ENCODE measurements around the gene RPL22.

Gene RPL22

DNA sequence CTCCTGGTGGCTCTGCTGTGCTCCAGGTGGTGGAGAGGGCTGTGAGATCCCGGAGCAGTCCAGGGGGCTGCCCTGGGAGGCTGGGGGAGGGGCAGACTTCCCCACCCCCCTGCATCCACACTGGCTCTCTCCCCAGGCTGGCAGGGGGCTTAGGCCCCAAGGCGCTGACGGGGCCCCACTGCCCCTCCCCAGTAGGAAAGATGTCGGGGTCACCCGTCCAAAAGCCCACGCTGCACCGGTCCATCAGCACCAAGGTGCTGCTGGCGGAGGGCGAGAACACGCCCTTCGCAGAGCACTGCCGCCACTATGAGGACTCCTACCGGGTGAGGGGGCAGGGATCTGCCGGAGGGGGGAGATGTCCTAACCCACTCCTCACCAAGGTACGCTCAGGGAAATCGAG is 12.3 kb upstream of the RPL22 start:
- peaks cover 5% of the 10 kb centered on the region for H3K27me3 ChIP-seq (ENCODE audit: insufficient read depth, insufficient read length)
- no peaks in the 10 kb centered on the region for H3K9me3 ChIP-seq (ENCODE audit: insufficient read depth, low read length)
- H3K9ac ChIP-seq (ENCODE audit: insufficient read length, low read depth): no peak overlapping the region
- H3K4me1 ChIP-seq (ENCODE audit: insufficient read depth, insufficient read length): peaks cover 5% of the 10 kb centered on the region
- TF ChIP-seq SUZ12 (IDR thresholded peaks at IDR 0.05; ENCODE audit: extremely low read depth, insufficient read depth, insufficient read length) (no peak), YY1 (IDR thresholded peaks at IDR 0.05; ENCODE audit: insufficient read depth, insufficient read length) (no peak), ZNF274 (IDR thresholded peaks at IDR 0.05; ENCODE audit: low read depth, low read length) (no peak)
- no peaks in the 10 kb centered on the region for H3K36me3 ChIP-seq (ENCODE audit: insufficient read depth, insufficient read length, low read length)
- DNase-seq (ENCODE audit: low read depth, low spot score): no peak
- H3K4me3 ChIP-seq (ENCODE audit: insufficient read length, low read depth): no peak overlapping the region

DNA sequence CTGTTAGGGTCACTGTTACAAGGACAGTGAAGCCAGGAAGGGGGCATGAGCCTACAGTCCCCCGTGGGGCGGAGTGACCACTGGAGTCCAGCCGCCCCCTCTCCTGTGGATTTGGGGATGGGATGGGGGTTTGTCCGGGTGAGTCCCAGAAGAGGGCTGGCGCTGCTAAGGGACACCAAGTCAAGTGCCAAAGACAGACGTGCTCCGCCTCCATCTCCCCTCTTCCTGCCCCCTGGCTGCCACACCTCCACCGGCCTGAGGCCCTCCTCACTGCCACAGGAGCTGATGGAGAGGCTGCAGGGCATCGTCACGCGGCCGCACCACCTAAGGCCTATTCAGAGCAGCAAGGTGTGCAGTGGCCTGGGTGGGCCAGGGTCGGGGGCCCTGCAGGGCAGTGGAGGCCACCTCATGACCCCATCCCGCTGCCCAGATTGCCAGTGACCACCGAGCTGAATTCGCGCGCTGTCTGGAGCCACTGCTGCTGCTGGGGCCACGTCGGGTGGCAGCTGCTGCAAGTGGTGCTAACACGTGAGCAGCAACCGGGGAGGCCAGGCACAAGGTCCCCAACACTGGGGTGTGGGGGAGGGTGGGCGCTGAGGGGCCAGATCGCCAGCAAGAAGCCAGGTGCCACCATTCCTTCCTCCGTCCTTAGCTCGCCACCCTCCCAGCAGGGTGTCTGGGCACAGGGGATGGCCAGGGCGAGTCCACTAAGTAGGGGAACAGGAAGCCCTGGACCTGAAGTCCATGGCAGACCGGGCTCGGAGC is 11.4 kb upstream of the RPL22 start:
- Histone ChIP-seq H3K4me1 (ENCODE audit: insufficient read depth, insufficient read length) (peaks cover 5% of the 10 kb centered on the region), H3K9ac (ENCODE audit: insufficient read length, low read depth) (no peak overlapping the region)
- TF ChIP-seq ZNF274 (IDR thresholded peaks at IDR 0.05; ENCODE audit: low read depth, low read length): no peak
- no peak for TF ChIP-seq SUZ12 (IDR thresholded peaks at IDR 0.05; ENCODE audit: extremely low read depth, insufficient read depth, insufficient read length)
- no peak for TF ChIP-seq YY1 (IDR thresholded peaks at IDR 0.05; ENCODE audit: insufficient read depth, insufficient read length)

GRCh38 chr1:6209661-6210580 is 10.5 kb upstream of the RPL22 start:
- Histone ChIP-seq H3K9me3 (ENCODE audit: insufficient read depth, low read length) (no peaks in the 10 kb centered on the region), H3K27me3 (ENCODE audit: insufficient read depth, insufficient read length) (peaks cover 5% of the 10 kb centered on the region), H3K36me3 (ENCODE audit: insufficient read depth, insufficient read length, low read length) (no peaks in the 10 kb centered on the region), H3K4me1 (ENCODE audit: insufficient read depth, insufficient read length) (peaks cover 5% of the 10 kb centered on the region), H3K9ac (ENCODE audit: insufficient read length, low read depth) (peak overlapping the region; percentile 42), H3K4me3 (ENCODE audit: insufficient read length, low read depth) (peak overlapping the region; percentile 30)
- TF ChIP-seq SUZ12 (IDR thresholded peaks at IDR 0.05; ENCODE audit: extremely low read depth, insufficient read depth, insufficient read length) (no peak), YY1 (IDR thresholded peaks at IDR 0.05; ENCODE audit: insufficient read depth, insufficient read length) (no peak), ZNF274 (IDR thresholded peaks at IDR 0.05; ENCODE audit: low read depth, low read length) (no peak)
- no peak for DNase-seq (ENCODE audit: low read depth, low spot score)

More for the DNA sequence above, 11.4 kb upstream of the RPL22 start:
- Histone ChIP-seq H3K27me3 (ENCODE audit: insufficient read depth, insufficient read length) (peaks cover 5% of the 10 kb centered on the region), H3K36me3 (ENCODE audit: insufficient read depth, insufficient read length, low read length) (no peaks in the 10 kb centered on the region), H3K4me3 (ENCODE audit: insufficient read length, low read depth) (no peak overlapping the region), H3K9me3 (ENCODE audit: insufficient read depth, low read length) (no peaks in the 10 kb centered on the region)
- no peak for DNase-seq (ENCODE audit: low read depth, low spot score)

DNA sequence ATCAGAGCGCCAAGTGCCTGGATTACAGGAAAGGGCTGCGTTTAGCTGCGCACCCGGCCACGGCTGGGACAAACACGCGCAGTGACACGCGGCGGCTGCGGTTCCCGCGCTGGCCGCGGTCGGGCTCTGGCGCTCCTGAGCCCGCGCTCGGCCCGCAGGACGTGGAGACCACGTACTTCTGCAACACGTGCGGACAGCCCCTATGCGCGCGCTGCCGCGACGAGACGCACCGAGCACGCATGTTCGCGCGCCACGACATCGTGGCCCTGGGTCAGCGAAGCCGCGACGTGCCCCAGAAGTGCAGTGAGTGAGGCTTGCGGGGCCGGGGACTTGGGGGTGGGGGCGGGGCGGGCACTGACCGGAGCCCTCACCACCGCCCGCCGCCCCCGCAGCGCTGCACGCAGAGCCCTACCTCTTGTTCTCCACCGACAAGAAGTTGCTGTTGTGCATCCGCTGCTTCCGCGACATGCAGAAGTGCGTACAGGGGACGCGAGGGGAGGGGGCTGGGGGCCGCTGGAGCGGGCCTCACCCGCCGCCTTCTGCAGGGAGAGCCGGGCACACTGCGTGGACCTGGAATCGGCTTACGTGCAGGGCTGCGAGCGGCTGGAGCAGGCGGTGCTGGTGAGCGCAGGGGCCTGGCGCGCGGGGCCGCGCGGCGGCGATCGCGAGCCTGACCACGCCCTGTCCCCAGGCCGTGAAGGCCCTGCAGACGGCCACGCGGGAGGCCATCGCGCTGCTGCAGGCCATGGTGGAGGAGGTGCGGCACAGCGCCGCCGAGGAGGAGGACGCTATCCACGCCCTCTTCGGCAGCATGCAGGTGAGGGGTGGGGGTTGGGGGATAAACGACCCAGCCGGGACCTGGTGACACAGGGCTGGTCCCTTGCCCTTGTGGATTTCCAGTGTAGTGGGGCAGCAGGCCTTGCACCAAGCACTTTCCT is 9.6 kb upstream of the RPL22 start:
- Histone ChIP-seq H3K4me3 (ENCODE audit: insufficient read length, low read depth) (peak overlapping the region; percentile 30), H3K27me3 (ENCODE audit: insufficient read depth, insufficient read length) (peaks cover 5% of the 10 kb centered on the region), H3K36me3 (ENCODE audit: insufficient read depth, insufficient read length, low read length) (no peaks in the 10 kb centered on the region), H3K9ac (ENCODE audit: insufficient read length, low read depth) (peak overlapping the region; percentile 42), H3K4me1 (ENCODE audit: insufficient read depth, insufficient read length) (peaks cover 5% of the 10 kb centered on the region), H3K9me3 (ENCODE audit: insufficient read depth, low read length) (no peaks in the 10 kb centered on the region)
- TF ChIP-seq ZNF274 (IDR thresholded peaks at IDR 0.05; ENCODE audit: low read depth, low read length) (no peak), SUZ12 (IDR thresholded peaks at IDR 0.05; ENCODE audit: extremely low read depth, insufficient read depth, insufficient read length) (no peak), YY1 (IDR thresholded peaks at IDR 0.05; ENCODE audit: insufficient read depth, insufficient read length) (no peak)
- DNase-seq (ENCODE audit: low read depth, low spot score): no peak

GRCh38 chr1:6207921-6208320 is 8.5 kb upstream of the RPL22 start:
- DNase-seq (ENCODE audit: low read depth, low spot score): no peak
- peaks cover 5% of the 10 kb centered on the region for H3K4me1 ChIP-seq (ENCODE audit: insufficient read depth, insufficient read length)
- H3K27me3 ChIP-seq (ENCODE audit: insufficient read depth, insufficient read length): peaks cover 5% of the 10 kb centered on the region
- TF ChIP-seq SUZ12 (IDR thresholded peaks at IDR 0.05; ENCODE audit: extremely low read depth, insufficient read depth, insufficient read length) (no peak), YY1 (IDR thresholded peaks at IDR 0.05; ENCODE audit: insufficient read depth, insufficient read length) (no peak), ZNF274 (IDR thresholded peaks at IDR 0.05; ENCODE audit: low read depth, low read length) (no peak)
- H3K9me3 ChIP-seq (ENCODE audit: insufficient read depth, low read length): no peaks in the 10 kb centered on the region
- no peaks in the 10 kb centered on the region for H3K36me3 ChIP-seq (ENCODE audit: insufficient read depth, insufficient read length, low read length)
- H3K4me3 ChIP-seq (ENCODE audit: insufficient read length, low read depth): no peak overlapping the region
- no peak overlapping the region for H3K9ac ChIP-seq (ENCODE audit: insufficient read length, low read depth)

- peaks cover 5% of the 10 kb centered on the region for H3K4me1 ChIP-seq (ENCODE audit: insufficient read depth, insufficient read length)
- no peak overlapping the region for H3K9ac ChIP-seq (ENCODE audit: insufficient read length, low read depth)
- no peaks in the 10 kb centered on the region for H3K9me3 ChIP-seq (ENCODE audit: insufficient read depth, low read length)
- DNase-seq (ENCODE audit: low read depth, low spot score): no peak
- no peak overlapping the region for H3K4me3 ChIP-seq (ENCODE audit: insufficient read length, low read depth)
- H3K27me3 ChIP-seq (ENCODE audit: insufficient read depth, insufficient read length): peaks cover 5% of the 10 kb centered on the region
- no peaks in the 10 kb centered on the region for H3K36me3 ChIP-seq (ENCODE audit: insufficient read depth, insufficient read length, low read length)
- TF ChIP-seq YY1 (IDR thresholded peaks at IDR 0.05; ENCODE audit: insufficient read depth, insufficient read length) (no peak), ZNF274 (IDR thresholded peaks at IDR 0.05; ENCODE audit: low read depth, low read length) (no peak), SUZ12 (IDR thresholded peaks at IDR 0.05; ENCODE audit: extremely low read depth, insufficient read depth, insufficient read length) (no peak)
Measured at GRCh38 chr1:6207075-6207885, 7.9 kb upstream of the RPL22 start.
